Measurements from ENCODE around the gene REPS2. TPM values are rescaled to one million over a fixed set of nuclear protein-coding genes. Genes with fewer than 3 reads are reported as not detected.
A peak's percentile ranks its signal among the peaks of the same experiment; 100 is the strongest.

REPS2 gene
- total and polyA plus RNA-seq, 9 of the 15 experiments (the other 6 are each of a cell fraction or from before 2014, with no cell fraction given) = 0.01 to 0.07 (median 0.01) TPM; not detected in 3

DNA sequence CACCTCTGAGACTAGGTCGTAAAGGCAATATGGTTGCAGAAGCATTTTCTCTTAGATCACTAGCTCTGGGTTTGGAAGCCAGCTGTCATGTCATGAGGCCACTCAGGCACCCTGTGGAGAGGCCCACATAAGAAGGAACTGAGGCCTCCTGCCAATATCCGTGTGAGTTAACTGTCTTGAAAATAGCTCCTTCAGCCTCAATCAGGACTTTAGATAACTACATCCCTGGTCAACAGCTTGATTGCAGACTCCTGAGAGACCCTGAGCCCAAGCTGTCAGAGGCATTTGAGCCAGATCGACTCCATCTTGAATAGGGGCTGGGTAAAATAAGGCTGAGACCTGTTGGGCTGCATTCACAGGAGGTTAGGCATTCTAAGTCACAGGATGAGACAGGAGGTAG lies 15.1 kb upstream of the REPS2 start (continued):
- TF ChIP-seq, protein P1, sequence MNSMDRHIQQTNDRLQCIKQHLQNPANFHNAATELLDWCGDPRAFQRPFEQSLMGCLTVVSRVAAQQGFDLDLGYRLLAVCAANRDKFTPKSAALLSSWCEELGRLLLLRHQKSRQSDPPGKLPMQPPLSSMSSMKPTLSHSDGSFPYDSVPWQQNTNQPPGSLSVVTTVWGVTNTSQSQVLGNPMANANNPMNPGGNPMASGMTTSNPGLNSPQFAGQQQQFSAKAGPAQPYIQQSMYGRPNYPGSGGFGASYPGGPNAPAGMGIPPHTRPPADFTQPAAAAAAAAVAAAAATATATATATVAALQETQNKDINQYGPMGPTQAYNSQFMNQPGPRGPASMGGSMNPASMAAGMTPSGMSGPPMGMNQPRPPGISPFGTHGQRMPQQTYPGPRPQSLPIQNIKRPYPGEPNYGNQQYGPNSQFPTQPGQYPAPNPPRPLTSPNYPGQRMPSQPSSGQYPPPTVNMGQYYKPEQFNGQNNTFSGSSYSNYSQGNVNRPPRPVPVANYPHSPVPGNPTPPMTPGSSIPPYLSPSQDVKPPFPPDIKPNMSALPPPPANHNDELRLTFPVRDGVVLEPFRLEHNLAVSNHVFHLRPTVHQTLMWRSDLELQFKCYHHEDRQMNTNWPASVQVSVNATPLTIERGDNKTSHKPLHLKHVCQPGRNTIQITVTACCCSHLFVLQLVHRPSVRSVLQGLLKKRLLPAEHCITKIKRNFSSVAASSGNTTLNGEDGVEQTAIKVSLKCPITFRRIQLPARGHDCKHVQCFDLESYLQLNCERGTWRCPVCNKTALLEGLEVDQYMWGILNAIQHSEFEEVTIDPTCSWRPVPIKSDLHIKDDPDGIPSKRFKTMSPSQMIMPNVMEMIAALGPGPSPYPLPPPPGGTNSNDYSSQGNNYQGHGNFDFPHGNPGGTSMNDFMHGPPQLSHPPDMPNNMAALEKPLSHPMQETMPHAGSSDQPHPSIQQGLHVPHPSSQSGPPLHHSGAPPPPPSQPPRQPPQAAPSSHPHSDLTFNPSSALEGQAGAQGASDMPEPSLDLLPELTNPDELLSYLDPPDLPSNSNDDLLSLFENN (IDR thresholded peaks at IDR 0.05; ENCODE audit: low read depth in 2 of 2, low read length in 2 of 2) = no peak
- TF ChIP-seq SMARCA4 (IDR thresholded peaks at IDR 0.05) = no peak
- TF ChIP-seq HSF4 (CRISPR knock-in tag; IDR thresholded peaks at IDR 0.05; ENCODE audit: borderline replicate concordance) = peak; percentile 77; the same call in 1 of the 2 replicates
- TF ChIP-seq, protein P2, sequence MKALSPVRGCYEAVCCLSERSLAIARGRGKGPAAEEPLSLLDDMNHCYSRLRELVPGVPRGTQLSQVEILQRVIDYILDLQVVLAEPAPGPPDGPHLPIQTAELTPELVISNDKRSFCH (CRISPR knock-in tag; IDR thresholded peaks at IDR 0.05) = no peak
- TF ChIP-seq, protein P2 (tag; IDR thresholded peaks at IDR 0.05) = 0 out of 2 replicates have a peak, but pooled peaks have one; percentile 42
- TF ChIP-seq, protein P3, sequence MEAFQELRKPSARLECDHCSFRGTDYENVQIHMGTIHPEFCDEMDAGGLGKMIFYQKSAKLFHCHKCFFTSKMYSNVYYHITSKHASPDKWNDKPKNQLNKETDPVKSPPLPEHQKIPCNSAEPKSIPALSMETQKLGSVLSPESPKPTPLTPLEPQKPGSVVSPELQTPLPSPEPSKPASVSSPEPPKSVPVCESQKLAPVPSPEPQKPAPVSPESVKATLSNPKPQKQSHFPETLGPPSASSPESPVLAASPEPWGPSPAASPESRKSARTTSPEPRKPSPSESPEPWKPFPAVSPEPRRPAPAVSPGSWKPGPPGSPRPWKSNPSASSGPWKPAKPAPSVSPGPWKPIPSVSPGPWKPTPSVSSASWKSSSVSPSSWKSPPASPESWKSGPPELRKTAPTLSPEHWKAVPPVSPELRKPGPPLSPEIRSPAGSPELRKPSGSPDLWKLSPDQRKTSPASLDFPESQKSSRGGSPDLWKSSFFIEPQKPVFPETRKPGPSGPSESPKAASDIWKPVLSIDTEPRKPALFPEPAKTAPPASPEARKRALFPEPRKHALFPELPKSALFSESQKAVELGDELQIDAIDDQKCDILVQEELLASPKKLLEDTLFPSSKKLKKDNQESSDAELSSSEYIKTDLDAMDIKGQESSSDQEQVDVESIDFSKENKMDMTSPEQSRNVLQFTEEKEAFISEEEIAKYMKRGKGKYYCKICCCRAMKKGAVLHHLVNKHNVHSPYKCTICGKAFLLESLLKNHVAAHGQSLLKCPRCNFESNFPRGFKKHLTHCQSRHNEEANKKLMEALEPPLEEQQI (IDR thresholded peaks at IDR 0.05) = no peak
- 0 out of 2 replicates have a peak, but pooled peaks have one; percentile 39 for TF ChIP-seq ZNF76 (CRISPR knock-in tag; IDR thresholded peaks at IDR 0.05; ENCODE audit: borderline replicate concordance)
- TF ChIP-seq, protein P4, sequence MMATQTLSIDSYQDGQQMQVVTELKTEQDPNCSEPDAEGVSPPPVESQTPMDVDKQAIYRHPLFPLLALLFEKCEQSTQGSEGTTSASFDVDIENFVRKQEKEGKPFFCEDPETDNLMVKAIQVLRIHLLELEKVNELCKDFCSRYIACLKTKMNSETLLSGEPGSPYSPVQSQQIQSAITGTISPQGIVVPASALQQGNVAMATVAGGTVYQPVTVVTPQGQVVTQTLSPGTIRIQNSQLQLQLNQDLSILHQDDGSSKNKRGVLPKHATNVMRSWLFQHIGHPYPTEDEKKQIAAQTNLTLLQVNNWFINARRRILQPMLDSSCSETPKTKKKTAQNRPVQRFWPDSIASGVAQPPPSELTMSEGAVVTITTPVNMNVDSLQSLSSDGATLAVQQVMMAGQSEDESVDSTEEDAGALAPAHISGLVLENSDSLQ (IDR thresholded peaks at IDR 0.05) = peak; percentile 51; the same call in 1 of the 2 replicates
- no peak for TF ChIP-seq TARDBP (IDR thresholded peaks at IDR 0.05)
- TF ChIP-seq, protein P5, sequence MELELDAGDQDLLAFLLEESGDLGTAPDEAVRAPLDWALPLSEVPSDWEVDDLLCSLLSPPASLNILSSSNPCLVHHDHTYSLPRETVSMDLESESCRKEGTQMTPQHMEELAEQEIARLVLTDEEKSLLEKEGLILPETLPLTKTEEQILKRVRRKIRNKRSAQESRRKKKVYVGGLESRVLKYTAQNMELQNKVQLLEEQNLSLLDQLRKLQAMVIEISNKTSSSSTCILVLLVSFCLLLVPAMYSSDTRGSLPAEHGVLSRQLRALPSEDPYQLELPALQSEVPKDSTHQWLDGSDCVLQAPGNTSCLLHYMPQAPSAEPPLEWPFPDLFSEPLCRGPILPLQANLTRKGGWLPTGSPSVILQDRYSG (tag; conservative IDR thresholded peaks at IDR 0.05; ENCODE audit: low read depth) = peak; percentile 90
- TF ChIP-seq, protein P6, sequence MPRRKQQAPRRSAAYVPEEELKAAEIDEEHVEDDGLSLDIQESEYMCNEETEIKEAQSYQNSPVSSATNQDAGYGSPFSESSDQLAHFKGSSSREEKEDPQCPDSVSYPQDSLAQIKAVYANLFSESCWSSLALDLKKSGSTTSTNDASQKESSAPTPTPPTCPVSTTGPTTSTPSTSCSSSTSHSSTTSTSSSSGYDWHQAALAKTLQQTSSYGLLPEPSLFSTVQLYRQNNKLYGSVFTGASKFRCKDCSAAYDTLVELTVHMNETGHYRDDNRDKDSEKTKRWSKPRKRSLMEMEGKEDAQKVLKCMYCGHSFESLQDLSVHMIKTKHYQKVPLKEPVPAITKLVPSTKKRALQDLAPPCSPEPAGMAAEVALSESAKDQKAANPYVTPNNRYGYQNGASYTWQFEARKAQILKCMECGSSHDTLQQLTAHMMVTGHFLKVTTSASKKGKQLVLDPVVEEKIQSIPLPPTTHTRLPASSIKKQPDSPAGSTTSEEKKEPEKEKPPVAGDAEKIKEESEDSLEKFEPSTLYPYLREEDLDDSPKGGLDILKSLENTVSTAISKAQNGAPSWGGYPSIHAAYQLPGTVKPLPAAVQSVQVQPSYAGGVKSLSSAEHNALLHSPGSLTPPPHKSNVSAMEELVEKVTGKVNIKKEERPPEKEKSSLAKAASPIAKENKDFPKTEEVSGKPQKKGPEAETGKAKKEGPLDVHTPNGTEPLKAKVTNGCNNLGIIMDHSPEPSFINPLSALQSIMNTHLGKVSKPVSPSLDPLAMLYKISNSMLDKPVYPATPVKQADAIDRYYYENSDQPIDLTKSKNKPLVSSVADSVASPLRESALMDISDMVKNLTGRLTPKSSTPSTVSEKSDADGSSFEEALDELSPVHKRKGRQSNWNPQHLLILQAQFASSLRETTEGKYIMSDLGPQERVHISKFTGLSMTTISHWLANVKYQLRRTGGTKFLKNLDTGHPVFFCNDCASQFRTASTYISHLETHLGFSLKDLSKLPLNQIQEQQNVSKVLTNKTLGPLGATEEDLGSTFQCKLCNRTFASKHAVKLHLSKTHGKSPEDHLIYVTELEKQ (CRISPR knock-in tag; IDR thresholded peaks at IDR 0.05) = peak; percentile 74
- TF ChIP-seq SLC30A9 (CRISPR knock-in tag; IDR thresholded peaks at IDR 0.05) = no peak
- no peak for TF ChIP-seq ZNF282 (CRISPR knock-in tag; IDR thresholded peaks at IDR 0.05)
- TF ChIP-seq ZNF175 (CRISPR knock-in tag; IDR thresholded peaks at IDR 0.05; ENCODE audit: low read depth) = peak; percentile 53; the same call in 1 of the 2 replicates
